Measurements from ENCODE around the gene MAB21L4.

DNA sequence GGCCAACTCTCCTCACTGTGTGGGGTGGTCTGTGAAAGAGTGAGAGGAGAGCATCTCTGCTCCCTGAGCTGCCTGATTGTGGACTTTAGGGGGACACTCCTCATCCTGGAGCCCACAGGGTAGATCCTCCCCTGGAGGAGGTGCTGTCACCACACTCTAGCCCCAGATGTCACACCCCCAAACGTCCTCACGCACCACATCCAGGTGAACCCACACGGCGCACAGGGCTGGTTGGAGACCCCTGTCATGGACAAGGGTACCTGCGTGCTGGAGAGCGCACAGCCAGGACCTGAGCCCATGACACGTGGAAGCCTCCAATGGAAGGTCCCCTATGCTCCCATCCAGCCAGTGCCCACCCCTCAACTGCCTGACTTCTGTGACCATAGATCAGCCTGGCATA lies 16.9 kb downstream of the MAB21L4 start:
- TF ChIP-seq POLR2A (IDR thresholded peaks at IDR 0.05) = no peak
- TF ChIP-seq, protein P1, sequence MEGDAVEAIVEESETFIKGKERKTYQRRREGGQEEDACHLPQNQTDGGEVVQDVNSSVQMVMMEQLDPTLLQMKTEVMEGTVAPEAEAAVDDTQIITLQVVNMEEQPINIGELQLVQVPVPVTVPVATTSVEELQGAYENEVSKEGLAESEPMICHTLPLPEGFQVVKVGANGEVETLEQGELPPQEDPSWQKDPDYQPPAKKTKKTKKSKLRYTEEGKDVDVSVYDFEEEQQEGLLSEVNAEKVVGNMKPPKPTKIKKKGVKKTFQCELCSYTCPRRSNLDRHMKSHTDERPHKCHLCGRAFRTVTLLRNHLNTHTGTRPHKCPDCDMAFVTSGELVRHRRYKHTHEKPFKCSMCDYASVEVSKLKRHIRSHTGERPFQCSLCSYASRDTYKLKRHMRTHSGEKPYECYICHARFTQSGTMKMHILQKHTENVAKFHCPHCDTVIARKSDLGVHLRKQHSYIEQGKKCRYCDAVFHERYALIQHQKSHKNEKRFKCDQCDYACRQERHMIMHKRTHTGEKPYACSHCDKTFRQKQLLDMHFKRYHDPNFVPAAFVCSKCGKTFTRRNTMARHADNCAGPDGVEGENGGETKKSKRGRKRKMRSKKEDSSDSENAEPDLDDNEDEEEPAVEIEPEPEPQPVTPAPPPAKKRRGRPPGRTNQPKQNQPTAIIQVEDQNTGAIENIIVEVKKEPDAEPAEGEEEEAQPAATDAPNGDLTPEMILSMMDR (IDR thresholded peaks at IDR 0.05) = no peak
